ENCODE measurements around the gene ACOX2.

Gene ACOX2

GRCh38 chr3:58508437-58508836 lies 28.6 kb downstream of the ACOX2 start:
- TF ChIP-seq TCF4 (CRISPR knock-in tag; IDR thresholded peaks at IDR 0.05; ENCODE audit: borderline replicate concordance): no peak
- no peak for TF ChIP-seq BACH2 (CRISPR knock-in tag; IDR thresholded peaks at IDR 0.05; ENCODE audit: borderline replicate concordance)
- TF ChIP-seq ZNF8 (CRISPR knock-in tag; IDR thresholded peaks at IDR 0.05): no peak
- TF ChIP-seq ZNF565 (CRISPR knock-in tag; conservative IDR thresholded peaks at IDR 0.05; ENCODE audit: low read depth): no peak
- no peak for TF ChIP-seq GLIS3 (CRISPR knock-in tag; IDR thresholded peaks at IDR 0.05)
- no peak for TF ChIP-seq ISL1 (CRISPR knock-in tag; IDR thresholded peaks at IDR 0.05)
- no peak for TF ChIP-seq ZNF70 (CRISPR knock-in tag; IDR thresholded peaks at IDR 0.05)
- no peak for TF ChIP-seq PPARA (CRISPR knock-in tag; IDR thresholded peaks at IDR 0.05; ENCODE audit: borderline replicate concordance)
- TF ChIP-seq SNAI2 (CRISPR knock-in tag; IDR thresholded peaks at IDR 0.05): no peak
- TF ChIP-seq, protein P1, sequence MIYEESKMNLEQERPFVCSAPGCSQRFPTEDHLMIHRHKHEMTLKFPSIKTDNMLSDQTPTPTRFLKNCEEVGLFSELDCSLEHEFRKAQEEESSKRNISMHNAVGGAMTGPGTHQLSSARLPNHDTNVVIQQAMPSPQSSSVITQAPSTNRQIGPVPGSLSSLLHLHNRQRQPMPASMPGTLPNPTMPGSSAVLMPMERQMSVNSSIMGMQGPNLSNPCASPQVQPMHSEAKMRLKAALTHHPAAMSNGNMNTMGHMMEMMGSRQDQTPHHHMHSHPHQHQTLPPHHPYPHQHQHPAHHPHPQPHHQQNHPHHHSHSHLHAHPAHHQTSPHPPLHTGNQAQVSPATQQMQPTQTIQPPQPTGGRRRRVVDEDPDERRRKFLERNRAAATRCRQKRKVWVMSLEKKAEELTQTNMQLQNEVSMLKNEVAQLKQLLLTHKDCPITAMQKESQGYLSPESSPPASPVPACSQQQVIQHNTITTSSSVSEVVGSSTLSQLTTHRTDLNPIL (CRISPR knock-in tag; IDR thresholded peaks at IDR 0.05; ENCODE audit: low read depth): no peak
- no peak for TF ChIP-seq ESRRG (CRISPR knock-in tag; IDR thresholded peaks at IDR 0.05)
- TF ChIP-seq CSDC2 (CRISPR knock-in tag; IDR thresholded peaks at IDR 0.05): no peak
- ATAC-seq: no peak

DNA sequence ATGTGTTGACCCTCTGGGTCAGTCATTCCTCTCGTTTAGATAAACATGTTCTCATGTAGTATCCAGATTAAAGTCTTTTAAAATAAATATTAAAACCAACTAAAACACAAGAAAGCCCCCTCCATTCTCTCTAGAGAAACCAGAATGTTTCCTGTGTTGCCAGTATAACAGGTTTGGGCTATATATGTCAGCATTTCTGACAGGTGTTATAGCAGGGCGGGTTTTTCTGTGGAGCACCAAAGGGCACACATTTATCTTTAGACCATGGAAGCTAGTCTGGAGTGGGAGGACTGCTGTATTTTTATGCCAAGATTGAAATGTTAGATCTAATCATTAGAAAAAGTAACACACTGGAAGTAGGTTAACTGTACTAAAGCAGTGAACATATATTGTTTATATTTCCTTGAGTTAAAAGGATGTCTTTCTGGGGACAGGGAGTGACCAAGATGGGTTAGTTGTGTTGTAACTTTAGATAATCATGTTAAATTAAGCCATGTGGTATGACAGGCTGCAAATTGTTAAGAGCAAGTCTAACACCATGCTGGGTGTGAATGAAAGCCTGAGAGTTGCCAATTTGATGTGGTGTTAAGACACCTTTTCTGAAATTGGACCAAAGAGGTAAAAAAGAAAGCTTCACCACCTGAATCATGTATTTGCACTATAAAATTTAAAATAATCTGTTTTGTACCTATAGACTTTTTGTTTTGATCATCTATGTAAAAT lies 29.5 kb downstream of the ACOX2 start:
- TF ChIP-seq PPARA (CRISPR knock-in tag; IDR thresholded peaks at IDR 0.05; ENCODE audit: borderline replicate concordance): no peak
- TF ChIP-seq, protein P2, sequence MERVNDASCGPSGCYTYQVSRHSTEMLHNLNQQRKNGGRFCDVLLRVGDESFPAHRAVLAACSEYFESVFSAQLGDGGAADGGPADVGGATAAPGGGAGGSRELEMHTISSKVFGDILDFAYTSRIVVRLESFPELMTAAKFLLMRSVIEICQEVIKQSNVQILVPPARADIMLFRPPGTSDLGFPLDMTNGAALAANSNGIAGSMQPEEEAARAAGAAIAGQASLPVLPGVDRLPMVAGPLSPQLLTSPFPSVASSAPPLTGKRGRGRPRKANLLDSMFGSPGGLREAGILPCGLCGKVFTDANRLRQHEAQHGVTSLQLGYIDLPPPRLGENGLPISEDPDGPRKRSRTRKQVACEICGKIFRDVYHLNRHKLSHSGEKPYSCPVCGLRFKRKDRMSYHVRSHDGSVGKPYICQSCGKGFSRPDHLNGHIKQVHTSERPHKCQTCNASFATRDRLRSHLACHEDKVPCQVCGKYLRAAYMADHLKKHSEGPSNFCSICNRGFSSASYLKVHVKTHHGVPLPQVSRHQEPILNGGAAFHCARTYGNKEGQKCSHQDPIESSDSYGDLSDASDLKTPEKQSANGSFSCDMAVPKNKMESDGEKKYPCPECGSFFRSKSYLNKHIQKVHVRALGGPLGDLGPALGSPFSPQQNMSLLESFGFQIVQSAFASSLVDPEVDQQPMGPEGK (CRISPR knock-in tag; IDR thresholded peaks at IDR 0.05; ENCODE audit: borderline replicate concordance): no peak
- TF ChIP-seq, protein P3, sequence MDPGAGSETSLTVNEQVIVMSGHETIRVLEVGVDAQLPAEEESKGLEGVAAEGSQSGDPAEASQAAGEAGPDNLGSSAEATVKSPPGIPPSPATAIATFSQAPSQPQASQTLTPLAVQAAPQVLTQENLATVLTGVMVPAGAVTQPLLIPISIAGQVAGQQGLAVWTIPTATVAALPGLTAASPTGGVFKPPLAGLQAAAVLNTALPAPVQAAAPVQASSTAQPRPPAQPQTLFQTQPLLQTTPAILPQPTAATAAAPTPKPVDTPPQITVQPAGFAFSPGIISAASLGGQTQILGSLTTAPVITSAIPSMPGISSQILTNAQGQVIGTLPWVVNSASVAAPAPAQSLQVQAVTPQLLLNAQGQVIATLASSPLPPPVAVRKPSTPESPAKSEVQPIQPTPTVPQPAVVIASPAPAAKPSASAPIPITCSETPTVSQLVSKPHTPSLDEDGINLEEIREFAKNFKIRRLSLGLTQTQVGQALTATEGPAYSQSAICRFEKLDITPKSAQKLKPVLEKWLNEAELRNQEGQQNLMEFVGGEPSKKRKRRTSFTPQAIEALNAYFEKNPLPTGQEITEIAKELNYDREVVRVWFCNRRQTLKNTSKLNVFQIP (CRISPR knock-in tag; IDR thresholded peaks at IDR 0.05; ENCODE audit: borderline replicate concordance, low read depth): no peak
- TF ChIP-seq ZNF8 (CRISPR knock-in tag; IDR thresholded peaks at IDR 0.05): no peak
- no peak for TF ChIP-seq TCF4 (CRISPR knock-in tag; IDR thresholded peaks at IDR 0.05; ENCODE audit: borderline replicate concordance)
- TF ChIP-seq ZFP3 (CRISPR knock-in tag; IDR thresholded peaks at IDR 0.05): no peak
- no peak for TF ChIP-seq ZNF70 (CRISPR knock-in tag; IDR thresholded peaks at IDR 0.05)
- no peak for ATAC-seq

DNA sequence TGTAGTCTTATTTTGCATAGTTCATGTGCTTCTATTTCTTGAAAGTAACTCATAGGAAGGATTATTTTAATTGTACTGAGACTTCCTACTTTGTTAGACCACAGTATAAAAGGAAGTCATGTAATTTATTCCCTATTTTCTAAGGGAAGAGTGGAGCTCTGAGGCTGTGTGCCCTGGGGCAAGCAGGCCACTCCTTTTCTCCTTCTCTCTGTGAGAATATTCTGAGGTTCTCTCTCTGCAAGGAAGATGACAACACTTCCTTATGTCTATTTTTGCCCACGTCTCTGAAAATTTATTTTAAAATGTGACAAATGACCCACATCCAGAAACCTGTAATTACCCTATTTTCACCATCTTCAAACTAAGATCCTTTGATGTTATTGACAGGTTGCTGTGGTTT lies 34.1 kb downstream of the ACOX2 start:
- no peak for ATAC-seq
- TF ChIP-seq ZFP30 (CRISPR knock-in tag; IDR thresholded peaks at IDR 0.05) (no peak), TOX (CRISPR knock-in tag; IDR thresholded peaks at IDR 0.05; ENCODE audit: borderline replicate concordance) (no peak), TSHZ2 (CRISPR knock-in tag; IDR thresholded peaks at IDR 0.05) (no peak), RARB (CRISPR knock-in tag; IDR thresholded peaks at IDR 0.05) (no peak), BACH2 (CRISPR knock-in tag; IDR thresholded peaks at IDR 0.05; ENCODE audit: borderline replicate concordance) (no peak), ARNTL (CRISPR knock-in tag; IDR thresholded peaks at IDR 0.05; ENCODE audit: borderline replicate concordance, low read depth) (no peak), OSR1 (CRISPR knock-in tag; IDR thresholded peaks at IDR 0.05) (no peak)

DNA sequence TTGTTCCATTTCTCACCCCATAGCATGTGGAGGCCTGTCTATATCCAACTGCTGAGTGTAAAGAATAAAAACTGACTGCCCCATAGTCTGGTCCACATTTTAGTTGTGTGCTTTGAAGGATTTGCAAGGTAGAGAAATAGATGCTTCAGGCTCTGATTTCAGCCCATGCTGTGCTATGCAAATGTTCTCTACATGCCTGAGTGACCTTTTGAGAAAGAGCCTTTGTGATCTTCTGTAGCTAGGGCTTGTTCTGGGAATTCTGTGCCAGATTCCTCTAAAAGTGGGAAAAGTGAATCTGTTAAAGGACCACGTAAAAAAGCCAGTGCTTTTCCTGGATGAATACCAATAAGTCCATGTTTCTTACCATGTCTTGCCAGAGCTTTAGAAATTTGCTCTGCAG lies 39.9 kb downstream of the ACOX2 start:
- no peak for TF ChIP-seq ZC3H10 (CRISPR knock-in tag; IDR thresholded peaks at IDR 0.05)
- no peak for TF ChIP-seq TOX (CRISPR knock-in tag; IDR thresholded peaks at IDR 0.05; ENCODE audit: borderline replicate concordance)
- TF ChIP-seq, protein P1 (CRISPR knock-in tag; IDR thresholded peaks at IDR 0.05; ENCODE audit: low read depth): no peak
- peak; percentile 29 for ATAC-seq

Measured in SK-N-SH treated with all-trans-retinoic acid at 6 μM for 48 hours (cell line).